K562 (cell line): Measurements from ENCODE around the gene CBL. TPM values are rescaled to one million over a fixed set of nuclear protein-coding genes. Genes with fewer than 3 reads are reported as not detected.

ENCODE experiments used
- ATF3 ChIP-seq, 2 experiments: fragments of 450-650 bp in 1 of 2; sonication (generic) in 1 of 2; formaldehyde crosslinking in 1 of 2; IDR thresholded peaks in 1 of 2; conservative IDR thresholded peaks in 1 of 2; 2 replicates each; pipeline versions ENCODE4 v1.6.1 to v1.8.1; 2016 to 2023; ENCODE audit warnings: mild to moderate bottlenecking in 2 of 2, moderate library complexity in 2 of 2, inconsistent platforms in 1 of 2, missing genetic modification reagents in 1 of 2
- ESRRA ChIP-seq: fragments of 450-650 bp; IDR thresholded peaks from 2 replicates; pipeline ENCODE4 v1.6.1; 2014; ENCODE audit warnings: low read depth, mild to moderate bottlenecking, moderate library complexity, borderline replicate concordance
- FOSL1 ChIP-seq: fragments of 200-800 bp; sonication (Bioruptor generic); conservative IDR thresholded peaks from 2 replicates; pipeline ENCODE4 v1.6.1; 2016; ENCODE audit warnings: missing genetic modification characterization, missing compliant biosample characterization
- MTA1 ChIP-seq: fragments of 450-650 bp; IDR thresholded peaks from 2 replicates; pipeline ENCODE4 v1.6.1; 2017; ENCODE audit warnings: borderline replicate concordance
- MYC ChIP-seq, 2 experiments: fragments of 250-450 bp in 1 of 2; sonication (Bioruptor Pico) in 1 of 2; IDR thresholded peaks; 2 replicates each; pipeline versions ENCODE4 v1.5.1 to v1.6.1; 2012 to 2021; ENCODE audit warnings: low read depth in 2 of 2, borderline replicate concordance in 1 of 2, improper control_type of control experiment in 1 of 2, low read length in 1 of 2, mild to moderate bottlenecking in 1 of 2, moderate library complexity in 1 of 2
- SP1 ChIP-seq: sonication (generic); formaldehyde crosslinking; IDR thresholded peaks from 2 replicates; pipeline ENCODE4 v1.8.1; 2022; ENCODE audit warnings: mild to moderate bottlenecking, missing genetic modification reagents
- SREBF1 ChIP-seq: fragments of 150-350 bp; IDR thresholded peaks from 2 replicates; pipeline ENCODE4 v1.6.1; 2014; ENCODE audit warnings: antibody characterized with exemption, low read depth, low read length, borderline replicate concordance
- TBL1XR1 ChIP-seq, 2 experiments: IDR thresholded peaks; 2 replicates each; pipeline ENCODE4 v1.6.1; 2012; ENCODE audit warnings: improper control_type of control experiment in 2 of 2, low read length in 2 of 2, mild to moderate bottlenecking in 1 of 2
- TBP ChIP-seq: optimal IDR thresholded peaks from 2 replicates; pipeline ENCODE3; 2011; ENCODE audit warnings: low read depth, low read length, improper control_type of control experiment
- THRAP3 ChIP-seq: fragments of 450-650 bp; IDR thresholded peaks from 2 replicates; pipeline ENCODE4 v1.6.1; 2016; ENCODE audit warnings: mild to moderate bottlenecking, inconsistent platforms, borderline replicate concordance
- ZNF12 ChIP-seq: sonication (generic); formaldehyde crosslinking; IDR thresholded peaks from 2 replicates; pipeline ENCODE4 v1.4.0; 2020; ENCODE audit warnings: mild to moderate bottlenecking, missing genetic modification reagents
- ZNF311 ChIP-seq: fragments of 250-450 bp; sonication (Bioruptor Pico); IDR thresholded peaks from 2 replicates; pipeline ENCODE4 v1.4.0; 2020; ENCODE audit warnings: mild to moderate bottlenecking, moderate library complexity
- polyA plus RNA-seq, 8 experiments: library from polyadenylated mRNA; depleted of rRNA in 4 of 8; stranded (reverse) in 5 of 8; unstranded in 3 of 8; fragments of >200 nt; fragmentation: Nextera tagmentation in 2 of 8; fragmentation: Illumina TruSeq in 1 of 8; extraction: Ambion mirVana in 2 of 8; extraction: Trizol in 1 of 8; gene quantifications; 2 replicates each; pipeline versions ENCODE4 v1.2.1 to v1.2.3, GENCODE V29; 2011 to 2014; ENCODE audit warnings: inconsistent platforms in 1 of 8, missing spikeins in 1 of 8
- total RNA-seq, 7 experiments: library from RNA; depleted of rRNA in 6 of 7; stranded (reverse); fragments of >200 nt in 6 of 7; fragmentation: Illumina TruSeq in 2 of 7; extraction: Trizol in 2 of 7; gene quantifications; 2 replicates each; pipeline versions ENCODE4 v1.2.1 to v1.2.3, GENCODE V29; 2011 to 2021; ENCODE audit warnings: low replicate concordance in 1 of 7
- TF ChIP-seq, protein P1 (sequence below), 2 experiments: fragments of 450-650 bp; IDR thresholded peaks; 2 replicates each; pipeline ENCODE4 v1.6.1; 2016; ENCODE audit warnings: mild to moderate bottlenecking in 2 of 2, borderline replicate concordance in 1 of 2, low read depth in 1 of 2, moderate library complexity in 1 of 2
- TF ChIP-seq, protein P2 (sequence below): sonication (generic); formaldehyde crosslinking; IDR thresholded peaks from 2 replicates; pipeline ENCODE4 v1.8.0; 2023; ENCODE audit warnings: mild to moderate bottlenecking, missing genetic modification reagents

Gene CBL
- total and polyA plus RNA-seq, 9 of the 15 experiments (the other 6 are each of a cell fraction or from before 2014, with no cell fraction given), result 3.2 to 24.9 (median 9.9) TPM

GRCh38 chr11:119318240-119319135 is 112.3 kb downstream of the CBL start (continued):
- TF ChIP-seq, protein P1, sequence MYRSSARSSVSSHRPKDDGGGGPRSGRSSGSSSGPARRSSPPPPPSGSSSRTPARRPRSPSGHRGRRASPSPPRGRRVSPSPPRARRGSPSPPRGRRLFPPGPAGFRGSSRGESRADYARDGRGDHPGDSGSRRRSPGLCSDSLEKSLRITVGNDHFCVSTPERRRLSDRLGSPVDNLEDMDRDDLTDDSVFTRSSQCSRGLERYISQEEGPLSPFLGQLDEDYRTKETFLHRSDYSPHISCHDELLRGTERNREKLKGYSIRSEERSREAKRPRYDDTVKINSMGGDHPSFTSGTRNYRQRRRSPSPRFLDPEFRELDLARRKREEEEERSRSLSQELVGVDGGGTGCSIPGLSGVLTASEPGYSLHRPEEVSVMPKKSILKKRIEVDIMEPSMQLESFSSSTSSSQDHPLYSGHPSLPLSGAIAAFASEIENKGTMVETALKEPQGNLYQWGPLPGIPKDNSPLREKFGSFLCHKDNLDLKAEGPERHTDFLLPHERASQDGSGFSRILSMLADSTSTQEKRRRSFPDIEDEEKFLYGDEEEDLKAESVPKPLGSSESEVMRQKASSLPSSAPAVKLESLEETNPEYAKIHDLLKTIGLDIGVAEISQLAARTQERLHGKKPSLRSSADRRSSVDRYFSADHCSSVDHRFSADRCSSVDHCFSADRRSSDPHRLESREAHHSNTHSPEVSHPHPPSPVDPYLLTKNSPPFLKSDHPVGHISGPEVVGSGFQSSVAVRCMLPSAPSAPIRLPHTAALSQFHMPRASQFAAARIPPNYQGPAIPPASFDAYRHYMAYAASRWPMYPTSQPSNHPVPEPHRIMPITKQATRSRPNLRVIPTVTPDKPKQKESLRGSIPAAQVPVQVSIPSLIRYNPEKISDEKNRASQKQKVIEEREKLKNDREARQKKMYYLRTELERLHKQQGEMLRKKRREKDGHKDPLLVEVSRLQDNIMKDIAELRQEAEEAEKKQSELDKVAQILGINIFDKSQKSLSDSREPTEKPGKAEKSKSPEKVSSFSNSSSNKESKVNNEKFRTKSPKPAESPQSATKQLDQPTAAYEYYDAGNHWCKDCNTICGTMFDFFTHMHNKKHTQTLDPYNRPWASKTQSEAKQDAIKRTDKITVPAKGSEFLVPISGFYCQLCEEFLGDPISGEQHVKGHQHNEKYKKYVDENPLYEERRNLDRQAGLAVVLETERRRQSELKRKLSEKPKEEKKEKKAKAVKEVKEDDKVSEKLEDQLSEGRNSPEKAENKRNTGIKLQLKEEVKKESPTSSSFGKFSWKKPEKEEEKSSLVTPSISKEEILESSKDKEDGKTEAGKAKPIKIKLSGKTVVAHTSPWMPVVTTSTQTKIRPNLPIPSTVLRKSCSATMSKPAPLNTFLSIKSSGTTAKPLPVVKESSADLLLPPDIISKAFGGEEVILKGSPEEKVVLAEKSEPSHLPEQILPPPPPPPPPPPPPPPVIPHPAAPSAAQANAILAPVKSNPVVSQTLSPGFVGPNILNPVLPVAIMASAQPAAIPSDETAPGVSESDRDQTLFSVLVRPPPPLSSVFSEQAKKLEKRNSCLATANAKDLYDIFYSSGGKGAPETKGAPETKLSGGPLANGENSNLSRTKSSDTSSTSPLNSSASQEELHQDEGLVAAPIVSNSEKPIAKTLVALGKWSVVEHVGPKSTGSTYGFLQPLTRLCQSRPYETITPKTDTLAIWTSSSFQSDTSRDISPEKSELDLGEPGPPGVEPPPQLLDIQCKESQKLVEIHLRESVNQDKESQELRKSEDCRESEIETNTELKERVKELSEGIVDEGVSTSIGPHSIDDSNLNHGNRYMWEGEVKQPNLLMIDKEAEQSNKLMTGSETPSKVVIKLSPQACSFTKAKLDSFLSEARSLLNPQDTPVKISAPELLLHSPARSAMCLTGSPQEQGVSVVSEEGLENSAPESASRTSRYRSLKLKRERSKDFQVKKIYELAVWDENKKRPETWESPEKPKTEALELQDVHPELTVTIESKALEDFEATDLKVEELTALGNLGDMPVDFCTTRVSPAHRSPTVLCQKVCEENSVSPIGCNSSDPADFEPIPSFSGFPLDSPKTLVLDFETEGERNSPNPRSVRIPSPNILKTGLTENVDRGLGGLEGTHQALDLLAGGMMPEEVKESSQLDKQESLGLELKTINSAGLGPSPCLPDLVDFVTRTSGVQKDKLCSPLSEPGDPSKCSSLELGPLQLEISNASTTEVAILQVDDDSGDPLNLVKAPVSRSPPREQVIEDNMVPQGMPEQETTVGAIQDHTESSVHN (IDR thresholded peaks at IDR 0.05; ENCODE audit: borderline replicate concordance in 1 of 2, low read depth in 1 of 2), result no peak
- 0 out of 2 replicates have a peak, but pooled peaks have one; percentile 28 for TF ChIP-seq ZNF12 (CRISPR knock-in tag)
- TF ChIP-seq FOSL1, result peak; percentile 55
- no peak for TF ChIP-seq THRAP3
- peak; percentile 64 for TF ChIP-seq MTA1
- 0 out of 2 replicates have a peak, but pooled peaks have one; percentile 24 for TF ChIP-seq SREBF1
- peak; percentile 54; the same call in 1 of the 2 replicates for TF ChIP-seq ATF3 (IDR thresholded peaks at IDR 0.05)
- no peak for TF ChIP-seq ATF3 (CRISPR knock-in tag; conservative IDR thresholded peaks at IDR 0.05)
- peak; percentile 15; the same call in 1 of the 2 replicates for TF ChIP-seq MYC (IDR thresholded peaks at IDR 0.05; ENCODE audit: low read depth, low read length)
- peak; percentile 36; the same call in 1 of the 2 replicates for TF ChIP-seq MYC (CRISPR knock-in tag; IDR thresholded peaks at IDR 0.05; ENCODE audit: borderline replicate concordance, low read depth)
- peak; percentile 74 for TF ChIP-seq SP1 (CRISPR knock-in tag)
- TF ChIP-seq ZNF311, result peak; percentile 49; the same call in 1 of the 2 replicates
- peak; percentile 58 for TF ChIP-seq TBP
- 0 out of 2 replicates have a peak, but pooled peaks have one; percentile 53 for TF ChIP-seq ESRRA
- TF ChIP-seq TBL1XR1 (IDR thresholded peaks at IDR 0.05; ENCODE audit: low read length in 2 of 2), result peak in 1 of 2 experiments; percentile 63; a peak in 1 of 4 replicates
- TF ChIP-seq, protein P2, sequence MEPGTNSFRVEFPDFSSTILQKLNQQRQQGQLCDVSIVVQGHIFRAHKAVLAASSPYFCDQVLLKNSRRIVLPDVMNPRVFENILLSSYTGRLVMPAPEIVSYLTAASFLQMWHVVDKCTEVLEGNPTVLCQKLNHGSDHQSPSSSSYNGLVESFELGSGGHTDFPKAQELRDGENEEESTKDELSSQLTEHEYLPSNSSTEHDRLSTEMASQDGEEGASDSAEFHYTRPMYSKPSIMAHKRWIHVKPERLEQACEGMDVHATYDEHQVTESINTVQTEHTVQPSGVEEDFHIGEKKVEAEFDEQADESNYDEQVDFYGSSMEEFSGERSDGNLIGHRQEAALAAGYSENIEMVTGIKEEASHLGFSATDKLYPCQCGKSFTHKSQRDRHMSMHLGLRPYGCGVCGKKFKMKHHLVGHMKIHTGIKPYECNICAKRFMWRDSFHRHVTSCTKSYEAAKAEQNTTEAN (CRISPR knock-in tag), result 0 out of 2 replicates have a peak, but pooled peaks have one; percentile 68
